HepG2 (cell line): Measurements from ENCODE around the gene ARHGEF10L. TPM values are rescaled to one million over a fixed set of nuclear protein-coding genes. Genes with fewer than 3 reads are reported as not detected.
A peak's percentile ranks its signal among the peaks of the same experiment; 100 is the strongest.

ENCODE experiments used
- ATAC-seq: fragments of 200-7000 bp; cut with Tn5 transposase; 3 replicates; pipeline ENCODE4 v1.9.1; 2020; ENCODE audit warnings: mild to moderate bottlenecking, moderate library complexity
- BruUV-seq: library from RNA; stranded (reverse); fragments of 400-500 nt; replicated peaks from 2 replicates; lab custom pipeline; 2021; lab: Mats Ljungman, UMichigan
- CTCF ChIA-PET: fragments of 300-600 bp; formaldehyde crosslinking; extraction: SDS; loops from one replicate; lab custom pipeline; 2021; ENCODE audit warnings: low total read pairs, inconsistent platforms, low intra/inter-chr PET ratio; lab: Yijun Ruan, JAX
- POLR2A ChIA-PET: fragments of 350-600 bp; sonication (Branson Sonifier 250); formaldehyde crosslinking; loops from one replicate; lab custom pipeline; 2020; ENCODE audit warnings: antibody characterized with exemption, inconsistent platforms; lab: Yijun Ruan, JAX
- DNase-seq: peaks from one replicate; pipeline ENCODE4 v3.0.0-alpha.2; 2015; ENCODE audit warnings: low spot score
- FAIRE-seq: peaks from 3 replicates; lab custom pipeline; 2011; peaks lifted over from hg19 to GRCh38; lab: Jason Lieb, UNC
- H2AFZ ChIP-seq: one replicate; pipeline ENCODE4 v1.6.1; 2011; ENCODE audit warnings: low read length, inconsistent platforms
- H3K27ac ChIP-seq: fragments of 300-600 bp; 3 replicates; pipeline ENCODE4 v1.8.0; 2011; ENCODE audit warnings: mixed run types, mild to moderate bottlenecking, mixed read lengths, low read length, inconsistent platforms; ENCODE audit not compliant: insufficient read depth; ENCODE audit errors: extremely low read length
- H3K27me3 ChIP-seq, 2 experiments: fragments of 200-600 bp in 1 of 2; 2 replicates in 1 of 2; 3 replicates in 1 of 2; pipeline versions ENCODE4 v1.6.0 to v1.8.0; 2011; ENCODE audit warnings: low read length in 2 of 2, mild to moderate bottlenecking in 2 of 2, moderate library complexity in 2 of 2, inconsistent platforms in 1 of 2; ENCODE audit not compliant: insufficient read depth in 2 of 2, control insufficient read depth in 1 of 2
- H3K36me3 ChIP-seq, 2 experiments: fragments of 200-600 bp in 1 of 2; replicated peaks in 1 of 2; 2 replicates in 1 of 2; 3 replicates in 1 of 2; pipeline versions ENCODE4 v1.5.1 to v1.8.0; 2011; ENCODE audit warnings: low read length in 2 of 2, inconsistent platforms in 1 of 2; ENCODE audit not compliant: insufficient read depth in 2 of 2, control insufficient read depth in 1 of 2
- H3K4me1 ChIP-seq: 2 replicates; pipeline ENCODE4 v1.5.1; 2012; ENCODE audit warnings: low read length, inconsistent platforms; ENCODE audit not compliant: insufficient read depth
- H3K4me2 ChIP-seq: 2 replicates; pipeline ENCODE4 v1.6.0; 2011; ENCODE audit warnings: low read depth, low read length, inconsistent platforms
- H3K4me3 ChIP-seq, 3 experiments: fragments of 200-600 bp in 1 of 3; sonication (generic), shearing (Covaris generic) in 1 of 3; replicated peaks in 1 of 3; 2 replicates each; pipeline ENCODE4 v1.5.1; 2011 to 2016; ENCODE audit warnings: low read length in 3 of 3, inconsistent platforms in 2 of 3, low read depth in 2 of 3, mild to moderate bottlenecking in 2 of 3, control low read depth in 1 of 3, mixed read lengths in 1 of 3; ENCODE audit not compliant: insufficient read depth in 1 of 3
- H3K79me2 ChIP-seq: one replicate; pipeline ENCODE4 v1.6.1; 2011; ENCODE audit warnings: low read length, inconsistent platforms; ENCODE audit not compliant: insufficient read depth
- H3K9ac ChIP-seq: 2 replicates; pipeline ENCODE4 v1.6.0; 2011; ENCODE audit warnings: mild to moderate bottlenecking, low read depth, low read length, inconsistent platforms; ENCODE audit not compliant: insufficient read depth
- H3K9me3 ChIP-seq: 2 replicates; pipeline ENCODE4 v1.5.1; 2012; ENCODE audit warnings: mild to moderate bottlenecking, low read length
- H4K20me1 ChIP-seq: 2 replicates; pipeline ENCODE4 v1.6.0; 2011; ENCODE audit warnings: inconsistent platforms, mild to moderate bottlenecking, low read length, moderate library complexity; ENCODE audit not compliant: insufficient read depth
- AGO2 ChIP-seq: fragments of 200-400 bp; formaldehyde crosslinking; optimal IDR thresholded peaks from 2 replicates; pipeline ENCODE3; 2017; ENCODE audit warnings: mild to moderate bottlenecking, low read depth, low read length, moderate library complexity
- AKAP8 ChIP-seq: sonication (generic); formaldehyde crosslinking; IDR thresholded peaks from 2 replicates; pipeline ENCODE4 v1.5.1; 2020; ENCODE audit warnings: mild to moderate bottlenecking, missing genetic modification reagents
- MAFG ChIP-seq: sonication (generic); formaldehyde crosslinking; IDR thresholded peaks from 2 replicates; pipeline ENCODE4 v1.5.1; 2020; ENCODE audit warnings: mild to moderate bottlenecking, missing genetic modification reagents
- RBM22 ChIP-seq: fragments of 200-400 bp; formaldehyde crosslinking; optimal IDR thresholded peaks from 2 replicates; pipeline ENCODE3; 2017; ENCODE audit warnings: mild to moderate bottlenecking, low read length, moderate library complexity
- ZNF687 ChIP-seq: sonication (generic); formaldehyde crosslinking; IDR thresholded peaks from 2 replicates; pipeline ENCODE4 v1.5.1; 2020; ENCODE audit warnings: mild to moderate bottlenecking, missing genetic modification reagents, moderate library complexity
- WGBS: methylation state at CpG from one replicate; pipeline ENCODE4 v1.1.6; 2017; ENCODE audit warnings: low lambda C conversion rate; 5-methylcytosine and 5-hydroxymethylcytosine counted together
- in situ Hi-C: cut with HindIII; loops from 2 replicates; pipeline ENCODE4 v1.10.0; 2017; ENCODE audit warnings: low pct_unique_long_range_greater_than_20kb; ENCODE audit not compliant: extremely low pct_ligation_motif_present
- intact Hi-C: fragments of 100-400 bp; cut with micrococcal nuclease; formaldehyde crosslinking; loops from one replicate; pipeline ENCODE4 v1.10.0; 2022; ENCODE audit not compliant: unreplicated experiment
- polyA plus RNA-seq, 8 experiments: library from polyadenylated mRNA; depleted of rRNA in 3 of 8; stranded (reverse) in 7 of 8; unstranded in 1 of 8; fragments of >200 nt; fragmentation: Illumina TruSeq in 4 of 8; extraction: Trizol in 4 of 8; gene quantifications; 2 replicates each; pipeline versions ENCODE4 v1.2.1 to v1.2.3, GENCODE V29; 2011 to 2016; ENCODE audit warnings: low read depth in 4 of 8, missing spikeins in 1 of 8, mixed read lengths in 1 of 8; ENCODE audit not compliant: insufficient read depth in 1 of 8
- total RNA-seq, 5 experiments: library from RNA; depleted of rRNA; stranded (reverse); fragments of >200 nt; fragmentation: Illumina TruSeq; extraction: Trizol; gene quantifications; 2 replicates each; pipeline ENCODE4 v1.2.3, GENCODE V29; 2016; ENCODE audit warnings: low read depth in 1 of 5
- TF ChIP-seq, protein P1 (sequence below): sonication (generic); formaldehyde crosslinking; IDR thresholded peaks from 2 replicates; pipeline ENCODE4 v1.4.0; 2020; ENCODE audit warnings: missing genetic modification reagents

ARHGEF10L gene
- total and polyA plus RNA-seq, 2 of the 13 experiments (the other 11 are each of a cell fraction or from before 2014, with no cell fraction given), result 46.5 to 78.3 TPM

DNA sequence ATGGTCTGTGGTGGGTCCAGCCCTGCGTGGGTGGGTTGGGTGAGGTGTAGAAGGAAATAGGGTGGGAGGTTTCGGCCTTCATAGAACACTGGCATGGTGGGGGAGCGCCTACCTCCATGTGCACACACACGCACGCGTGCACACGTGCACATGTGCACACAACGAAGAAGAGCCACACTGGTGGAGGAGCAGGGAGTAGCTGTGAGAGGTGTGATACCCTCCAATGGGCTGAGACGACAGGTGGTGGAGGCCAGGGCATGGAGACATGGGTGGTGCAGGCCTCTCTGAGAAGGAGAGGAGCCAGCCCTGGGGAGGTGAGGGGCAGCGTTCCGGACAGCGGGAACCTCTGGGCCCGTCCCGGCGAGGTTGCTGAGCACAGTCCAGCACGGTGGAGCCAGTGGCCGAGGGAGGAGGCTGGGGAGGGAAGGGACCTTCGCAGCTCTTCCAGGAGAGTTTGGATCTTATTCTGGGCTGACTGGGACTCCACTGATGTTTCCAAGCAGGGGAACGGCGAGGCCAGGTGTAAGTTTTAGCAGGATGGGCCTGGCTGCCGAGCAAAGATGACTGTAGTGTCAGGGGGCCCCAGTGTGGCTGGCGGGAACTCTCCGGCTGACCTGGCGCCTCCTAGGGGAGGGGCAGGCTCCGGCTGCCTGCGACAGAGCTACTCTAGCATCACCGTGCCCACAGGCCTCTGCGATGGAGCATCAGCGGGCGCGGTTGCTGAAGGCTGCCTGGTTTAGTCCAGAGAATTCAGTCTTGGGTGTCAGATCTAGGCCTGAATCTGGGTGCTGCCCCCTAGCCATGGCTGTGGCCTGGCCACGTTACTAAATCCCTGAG, 107.2 kb downstream of the ARHGEF10L start:
- 90% methylated on average over 9 of the region's 32 CpGs for WGBS
- TF ChIP-seq AGO2 (peak; percentile 84), MAFG (CRISPR knock-in tag) (no peak), RBM22 (peak; percentile 64), AKAP8 (CRISPR knock-in tag) (no peak), ZNF687 (CRISPR knock-in tag) (peak; percentile 11; the same call in 1 of the 2 replicates)
- TF ChIP-seq, protein P1, sequence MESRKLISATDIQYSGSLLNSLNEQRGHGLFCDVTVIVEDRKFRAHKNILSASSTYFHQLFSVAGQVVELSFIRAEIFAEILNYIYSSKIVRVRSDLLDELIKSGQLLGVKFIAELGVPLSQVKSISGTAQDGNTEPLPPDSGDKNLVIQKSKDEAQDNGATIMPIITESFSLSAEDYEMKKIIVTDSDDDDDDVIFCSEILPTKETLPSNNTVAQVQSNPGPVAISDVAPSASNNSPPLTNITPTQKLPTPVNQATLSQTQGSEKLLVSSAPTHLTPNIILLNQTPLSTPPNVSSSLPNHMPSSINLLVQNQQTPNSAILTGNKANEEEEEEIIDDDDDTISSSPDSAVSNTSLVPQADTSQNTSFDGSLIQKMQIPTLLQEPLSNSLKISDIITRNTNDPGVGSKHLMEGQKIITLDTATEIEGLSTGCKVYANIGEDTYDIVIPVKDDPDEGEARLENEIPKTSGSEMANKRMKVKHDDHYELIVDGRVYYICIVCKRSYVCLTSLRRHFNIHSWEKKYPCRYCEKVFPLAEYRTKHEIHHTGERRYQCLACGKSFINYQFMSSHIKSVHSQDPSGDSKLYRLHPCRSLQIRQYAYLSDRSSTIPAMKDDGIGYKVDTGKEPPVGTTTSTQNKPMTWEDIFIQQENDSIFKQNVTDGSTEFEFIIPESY, result peak; percentile 77

More for the DNA sequence above, 107.2 kb downstream of the ARHGEF10L start:
- no peak overlapping the region for H3K4me3 ChIP-seq
- BruUV-seq, result no TSS peak
- ChIA-PET POLR2A (no interaction called here), CTCF (no interaction called here)
- no peak overlapping the region for H2AFZ ChIP-seq
- ATAC-seq (peak; percentile 20), FAIRE-seq (no peak), DNase-seq (no peak)
- in situ Hi-C loops, result no loop called here
- H3K27ac ChIP-seq, result no peak overlapping the region
- intact Hi-C loops, result no loop called here
- no peak overlapping the region for H3K9ac ChIP-seq
- H3K27me3 ChIP-seq, result no peaks in the 10 kb centered on the region; a peak in 1 of 5 replicates
- no peaks in the 10 kb centered on the region for H3K4me1 ChIP-seq
- H3K4me2 ChIP-seq, result no peak overlapping the region
- H3K79me2 ChIP-seq, result no peaks in the 10 kb centered on the region
- H3K9me3 ChIP-seq, result no peaks in the 10 kb centered on the region
- H3K36me3 ChIP-seq, result peaks cover 41 to 75% of the 10 kb centered on the region in 2 experiments
- peaks cover 10% of the 10 kb centered on the region; the same call in 1 of the 2 replicates for H4K20me1 ChIP-seq
